NB4 (cell line): ENCODE results near the gene ST6GALNAC3.

Experiments
- POLR2A ChIP-seq: IDR thresholded peaks from 2 replicates; pipeline ENCODE4 v1.6.1; 2011; ENCODE audit warnings: mild to moderate bottlenecking; ENCODE audit not compliant: insufficient read length; ENCODE audit errors: extremely low read depth
- TF ChIP-seq, protein P1 (sequence below): IDR thresholded peaks from one replicate; pipeline ENCODE4 v1.5.1; 2012; ENCODE audit warnings: low read depth, low read length
- TF ChIP-seq, protein P2 (sequence below): IDR thresholded peaks from 2 replicates; pipeline ENCODE4 v1.6.1; 2011; ENCODE audit warnings: low read depth, low read length

DNA sequence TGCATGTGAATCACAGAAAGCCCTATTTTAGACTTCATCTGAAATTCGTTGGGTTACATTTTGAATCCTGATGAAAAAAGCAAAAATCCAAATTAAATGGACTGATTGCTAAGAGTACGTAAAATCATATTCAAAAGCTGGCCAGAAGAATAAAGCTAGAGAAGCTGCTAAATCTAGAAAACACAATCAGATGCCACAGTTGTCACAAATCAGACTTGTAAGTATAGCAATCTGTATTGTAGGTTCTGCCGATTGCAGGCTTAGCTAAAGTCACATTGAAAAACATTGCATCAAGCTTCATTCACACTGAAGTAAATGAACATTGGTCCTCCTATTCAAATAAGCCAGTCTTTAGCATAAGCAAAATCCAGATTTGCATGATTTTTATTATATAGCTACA is 557.6 kb downstream of the ST6GALNAC3 start:
- TF ChIP-seq, protein P1, sequence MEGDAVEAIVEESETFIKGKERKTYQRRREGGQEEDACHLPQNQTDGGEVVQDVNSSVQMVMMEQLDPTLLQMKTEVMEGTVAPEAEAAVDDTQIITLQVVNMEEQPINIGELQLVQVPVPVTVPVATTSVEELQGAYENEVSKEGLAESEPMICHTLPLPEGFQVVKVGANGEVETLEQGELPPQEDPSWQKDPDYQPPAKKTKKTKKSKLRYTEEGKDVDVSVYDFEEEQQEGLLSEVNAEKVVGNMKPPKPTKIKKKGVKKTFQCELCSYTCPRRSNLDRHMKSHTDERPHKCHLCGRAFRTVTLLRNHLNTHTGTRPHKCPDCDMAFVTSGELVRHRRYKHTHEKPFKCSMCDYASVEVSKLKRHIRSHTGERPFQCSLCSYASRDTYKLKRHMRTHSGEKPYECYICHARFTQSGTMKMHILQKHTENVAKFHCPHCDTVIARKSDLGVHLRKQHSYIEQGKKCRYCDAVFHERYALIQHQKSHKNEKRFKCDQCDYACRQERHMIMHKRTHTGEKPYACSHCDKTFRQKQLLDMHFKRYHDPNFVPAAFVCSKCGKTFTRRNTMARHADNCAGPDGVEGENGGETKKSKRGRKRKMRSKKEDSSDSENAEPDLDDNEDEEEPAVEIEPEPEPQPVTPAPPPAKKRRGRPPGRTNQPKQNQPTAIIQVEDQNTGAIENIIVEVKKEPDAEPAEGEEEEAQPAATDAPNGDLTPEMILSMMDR = no peak
- TF ChIP-seq, protein P2, sequence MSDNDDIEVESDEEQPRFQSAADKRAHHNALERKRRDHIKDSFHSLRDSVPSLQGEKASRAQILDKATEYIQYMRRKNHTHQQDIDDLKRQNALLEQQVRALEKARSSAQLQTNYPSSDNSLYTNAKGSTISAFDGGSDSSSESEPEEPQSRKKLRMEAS = no peak
- TF ChIP-seq POLR2A = no peak
